ENCODE results near the gene OR6B2. TPM values are rescaled to one million over a fixed set of nuclear protein-coding genes. Genes with fewer than 3 reads are reported as not detected.

OR6B2 gene
- total RNA-seq, 2 experiments from 2014 or later: not detected

DNA sequence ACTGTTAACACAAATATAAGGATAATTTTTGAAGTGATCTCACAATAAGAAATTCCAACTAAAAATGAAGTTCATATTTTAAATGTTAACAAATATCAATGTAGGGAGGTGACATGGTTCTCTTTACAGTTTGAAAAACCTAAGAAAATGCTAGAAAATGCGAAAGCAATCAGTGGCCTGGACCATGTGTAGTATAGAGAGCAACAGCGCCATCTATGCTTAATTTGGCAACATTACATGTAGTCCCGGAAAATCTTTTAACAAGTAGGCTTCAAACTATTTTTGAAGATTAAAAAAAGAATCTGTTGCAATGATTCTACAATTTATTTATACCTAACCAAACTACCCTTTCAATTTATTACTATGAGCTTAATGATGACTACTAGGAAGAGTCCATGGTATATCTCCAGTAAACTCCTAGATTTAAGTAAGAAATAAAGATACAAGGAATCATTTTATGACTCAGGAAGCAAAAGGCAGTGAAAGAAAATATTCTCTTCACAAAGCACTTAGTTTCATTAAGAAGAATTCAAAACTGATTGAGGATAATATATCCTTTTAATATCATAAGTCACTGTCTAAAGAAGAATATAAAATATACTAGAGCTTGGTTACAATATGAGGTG lies 38.4 kb downstream of the OR6B2 start:
- TF ChIP-seq, protein P1, sequence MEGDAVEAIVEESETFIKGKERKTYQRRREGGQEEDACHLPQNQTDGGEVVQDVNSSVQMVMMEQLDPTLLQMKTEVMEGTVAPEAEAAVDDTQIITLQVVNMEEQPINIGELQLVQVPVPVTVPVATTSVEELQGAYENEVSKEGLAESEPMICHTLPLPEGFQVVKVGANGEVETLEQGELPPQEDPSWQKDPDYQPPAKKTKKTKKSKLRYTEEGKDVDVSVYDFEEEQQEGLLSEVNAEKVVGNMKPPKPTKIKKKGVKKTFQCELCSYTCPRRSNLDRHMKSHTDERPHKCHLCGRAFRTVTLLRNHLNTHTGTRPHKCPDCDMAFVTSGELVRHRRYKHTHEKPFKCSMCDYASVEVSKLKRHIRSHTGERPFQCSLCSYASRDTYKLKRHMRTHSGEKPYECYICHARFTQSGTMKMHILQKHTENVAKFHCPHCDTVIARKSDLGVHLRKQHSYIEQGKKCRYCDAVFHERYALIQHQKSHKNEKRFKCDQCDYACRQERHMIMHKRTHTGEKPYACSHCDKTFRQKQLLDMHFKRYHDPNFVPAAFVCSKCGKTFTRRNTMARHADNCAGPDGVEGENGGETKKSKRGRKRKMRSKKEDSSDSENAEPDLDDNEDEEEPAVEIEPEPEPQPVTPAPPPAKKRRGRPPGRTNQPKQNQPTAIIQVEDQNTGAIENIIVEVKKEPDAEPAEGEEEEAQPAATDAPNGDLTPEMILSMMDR (IDR thresholded peaks at IDR 0.05): peak; percentile 91
- Mint-ChIP-seq H3K27ac (no peak overlapping the region), H3K9me3 (no peaks in the 10 kb centered on the region), H3K27me3 (no peaks in the 10 kb centered on the region), H3K36me3 (ENCODE audit: low read depth) (peaks cover 38% of the 10 kb centered on the region), H3K4me3 (no peak overlapping the region), H3K4me1 (ENCODE audit: low read depth) (no peaks in the 10 kb centered on the region)
- POLR2A ChIA-PET: interaction anchor here (1.0 to 1.3 kb wide), 2 partner anchors 11 to 17 kb away, joined by 3 read pairs; no protein-coding TSS in a partner anchor
- intact Hi-C loops (cut with micrococcal nuclease): no loop called here
- CTCF ChIA-PET: interaction anchor here (0.6 to 3.4 kb wide), 27 partner anchors 9 to 709 kb away, joined by 3 to 16 read pairs (median 4); partner anchors contain the start of gene NDUFA10
- ATAC-seq (peak; percentile 74), DNase-seq (peak; percentile 17)

DNA sequence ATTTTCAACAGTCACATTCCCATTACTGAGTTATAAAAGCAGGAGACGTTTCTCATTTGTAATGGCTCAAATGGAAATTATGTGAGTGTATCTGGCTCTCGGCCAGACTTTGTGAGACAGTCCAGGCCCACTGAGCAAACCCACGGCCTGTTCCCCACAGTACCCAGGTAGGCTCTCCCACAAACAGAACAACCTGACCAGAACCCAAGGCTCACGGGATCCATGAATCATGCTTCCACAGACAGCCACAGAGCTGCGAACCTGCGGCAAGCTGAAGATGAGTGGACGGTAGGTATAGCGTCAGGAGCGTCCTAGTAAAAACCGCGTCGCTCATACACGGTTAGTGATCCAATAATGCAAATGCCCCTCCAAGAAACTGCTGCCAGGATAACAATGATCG lies 39.3 kb downstream of the OR6B2 start:
- Mint-ChIP-seq H3K36me3 (ENCODE audit: low read depth) (peaks cover 41% of the 10 kb centered on the region), H3K4me1 (ENCODE audit: low read depth) (no peaks in the 10 kb centered on the region), H3K4me3 (no peak overlapping the region), H3K27me3 (no peaks in the 10 kb centered on the region), H3K9me3 (no peaks in the 10 kb centered on the region), H3K27ac (no peak overlapping the region)
- intact Hi-C loops (cut with micrococcal nuclease): no loop called here
- ChIA-PET CTCF (interaction anchor here (1.0 to 3.4 kb wide), 15 partner anchors 10 to 488 kb away, joined by 3 to 16 read pairs (median 3); no protein-coding TSS in a partner anchor), POLR2A (no interaction called here)
- no peak for ATAC-seq
- DNase-seq: no peak
- TF ChIP-seq, protein P1 (IDR thresholded peaks at IDR 0.05): no peak

DNA sequence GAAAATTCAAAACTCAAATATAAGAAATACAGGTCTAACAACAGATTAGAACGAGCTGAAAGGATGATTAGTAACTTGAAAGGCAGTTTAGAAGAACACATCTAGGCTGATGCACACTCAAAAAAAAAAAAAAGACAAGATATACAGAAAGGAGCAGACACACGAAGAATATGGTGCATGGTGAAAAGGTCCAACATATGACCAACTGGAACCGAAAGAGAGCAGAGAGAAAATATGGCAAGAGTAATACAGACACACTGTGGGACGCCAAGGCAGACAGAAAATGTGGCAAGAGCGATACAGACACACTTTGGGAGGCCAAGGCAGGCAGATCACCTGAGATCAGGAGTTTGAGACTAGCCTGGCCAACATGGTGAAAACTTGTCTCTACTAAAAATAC lies 44.9 kb downstream of the OR6B2 start:
- intact Hi-C loops (cut with micrococcal nuclease): no loop called here
- ChIA-PET CTCF (no interaction called here), POLR2A (no interaction called here)
- TF ChIP-seq, protein P1 (IDR thresholded peaks at IDR 0.05): no peak
- H3K9me3 Mint-ChIP-seq: no peaks in the 10 kb centered on the region
- H3K4me3 Mint-ChIP-seq: no peak overlapping the region
- H3K27ac Mint-ChIP-seq: no peak overlapping the region
- H3K36me3 Mint-ChIP-seq (ENCODE audit: low read depth): peaks cover 48% of the 10 kb centered on the region
- DNase-seq (no peak), ATAC-seq (no peak)
- peaks cover 9% of the 10 kb centered on the region for H3K4me1 Mint-ChIP-seq (ENCODE audit: low read depth)
- no peaks in the 10 kb centered on the region for H3K27me3 Mint-ChIP-seq

DNA sequence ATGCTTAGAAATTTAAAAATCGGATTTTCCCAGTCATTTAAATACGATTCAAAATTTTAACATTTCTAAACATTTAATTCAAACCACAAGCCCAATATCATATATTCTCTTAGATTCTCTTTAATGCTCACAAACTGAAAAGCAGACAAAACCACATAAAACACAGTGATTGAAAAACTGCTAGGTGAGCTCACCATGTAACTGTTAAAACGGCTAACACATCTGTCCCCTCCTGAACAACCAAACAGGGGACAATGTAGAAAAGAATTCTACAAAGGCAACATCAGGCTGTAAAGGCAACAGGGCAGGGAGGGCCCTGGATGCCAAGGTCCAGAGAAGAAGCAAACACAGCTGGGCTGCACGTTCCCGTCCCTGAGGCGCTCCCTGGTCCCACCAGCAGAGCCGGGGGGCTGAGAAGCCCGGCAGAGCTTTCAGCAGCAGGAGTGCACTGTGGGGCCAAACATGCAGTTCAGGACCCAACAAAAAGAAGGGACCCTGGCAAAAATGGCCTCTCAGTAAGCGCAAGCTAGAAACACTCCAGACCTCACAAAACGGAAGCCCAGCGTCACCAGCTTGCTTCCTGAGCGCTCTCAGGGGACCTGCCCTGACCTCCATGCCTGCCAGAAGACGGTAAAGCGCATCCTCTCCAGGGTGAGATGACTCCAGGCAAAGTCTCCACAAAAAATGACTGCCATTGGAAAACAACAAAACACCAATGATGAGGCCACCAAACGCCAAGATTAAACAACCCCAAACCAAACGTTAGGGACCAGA lies 45.6 kb downstream of the OR6B2 start:
- no peak overlapping the region for H3K27ac Mint-ChIP-seq
- ChIA-PET POLR2A (no interaction called here), CTCF (no interaction called here)
- intact Hi-C loops (cut with micrococcal nuclease): no loop called here
- no peak overlapping the region for H3K4me3 Mint-ChIP-seq
- ATAC-seq (no peak), DNase-seq (no peak)
- no peaks in the 10 kb centered on the region for H3K27me3 Mint-ChIP-seq
- no peaks in the 10 kb centered on the region for H3K9me3 Mint-ChIP-seq
- TF ChIP-seq, protein P1 (IDR thresholded peaks at IDR 0.05): no peak
- peaks cover 47% of the 10 kb centered on the region for H3K36me3 Mint-ChIP-seq (ENCODE audit: low read depth)
- peaks cover 9% of the 10 kb centered on the region for H3K4me1 Mint-ChIP-seq (ENCODE audit: low read depth)
